Nephron progenitor cell (in vitro differentiated cells): ENCODE results near the gene PLD1.

Experiments
- DNase-seq: peaks from one replicate; pipeline ENCODE4 v3.0.0; 2021
- H3K27ac Mint-ChIP-seq: 2 replicates; pipeline ENCODE4 v1.8.0; 2021; ENCODE audit warnings: mild to moderate bottlenecking, moderate library complexity, mixed read lengths
- H3K27me3 Mint-ChIP-seq: 2 replicates; pipeline ENCODE4 v1.8.0; 2021; ENCODE audit warnings: mild to moderate bottlenecking, low read depth, mixed read lengths; ENCODE audit not compliant: poor library complexity
- H3K36me3 Mint-ChIP-seq: 2 replicates; pipeline ENCODE4 v1.8.0; 2021; ENCODE audit warnings: low read depth, mixed read lengths
- H3K4me1 Mint-ChIP-seq: 2 replicates; pipeline ENCODE4 v1.8.0; 2021; ENCODE audit warnings: mixed read lengths
- H3K4me3 Mint-ChIP-seq: 2 replicates; pipeline ENCODE4 v1.8.0; 2021; ENCODE audit warnings: mild to moderate bottlenecking, moderate library complexity, mixed read lengths
- H3K9me3 Mint-ChIP-seq: 2 replicates; pipeline ENCODE4 v1.8.0; 2021; ENCODE audit warnings: mild to moderate bottlenecking, moderate library complexity, mixed read lengths
- TF ChIP-seq, protein P1 (sequence below): fragments of 200-600 bp; sonication (generic); IDR thresholded peaks from 2 replicates; pipeline ENCODE4 v1.5.0; 2021; ENCODE audit warnings: antibody characterized with exemption

PLD1 gene

DNA sequence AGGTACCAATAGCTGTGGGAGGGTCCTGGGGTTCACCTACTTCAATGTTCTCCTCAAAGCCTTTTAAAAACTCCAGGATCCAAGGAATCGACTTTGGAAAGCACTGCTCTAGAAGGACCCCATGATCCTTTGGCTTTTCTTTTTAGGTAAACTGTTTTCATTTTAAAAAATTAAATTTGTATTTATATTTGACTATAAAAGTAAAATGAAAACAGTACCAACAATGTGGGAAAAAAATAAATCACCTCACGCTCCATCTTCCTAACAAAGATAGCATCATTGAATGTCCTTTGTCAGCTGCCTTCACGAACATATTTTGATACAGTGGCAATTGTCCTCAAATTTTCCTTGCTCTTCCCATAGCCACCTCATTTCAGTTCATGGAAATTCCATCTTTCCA is 127.5 kb downstream of the PLD1 start:
- no peak overlapping the region for H3K27ac Mint-ChIP-seq
- H3K27me3 Mint-ChIP-seq = peaks cover 7% of the 10 kb centered on the region
- no peaks in the 10 kb centered on the region for H3K9me3 Mint-ChIP-seq
- H3K4me1 Mint-ChIP-seq = peaks cover 16% of the 10 kb centered on the region
- no peaks in the 10 kb centered on the region for H3K36me3 Mint-ChIP-seq
- TF ChIP-seq, protein P1, sequence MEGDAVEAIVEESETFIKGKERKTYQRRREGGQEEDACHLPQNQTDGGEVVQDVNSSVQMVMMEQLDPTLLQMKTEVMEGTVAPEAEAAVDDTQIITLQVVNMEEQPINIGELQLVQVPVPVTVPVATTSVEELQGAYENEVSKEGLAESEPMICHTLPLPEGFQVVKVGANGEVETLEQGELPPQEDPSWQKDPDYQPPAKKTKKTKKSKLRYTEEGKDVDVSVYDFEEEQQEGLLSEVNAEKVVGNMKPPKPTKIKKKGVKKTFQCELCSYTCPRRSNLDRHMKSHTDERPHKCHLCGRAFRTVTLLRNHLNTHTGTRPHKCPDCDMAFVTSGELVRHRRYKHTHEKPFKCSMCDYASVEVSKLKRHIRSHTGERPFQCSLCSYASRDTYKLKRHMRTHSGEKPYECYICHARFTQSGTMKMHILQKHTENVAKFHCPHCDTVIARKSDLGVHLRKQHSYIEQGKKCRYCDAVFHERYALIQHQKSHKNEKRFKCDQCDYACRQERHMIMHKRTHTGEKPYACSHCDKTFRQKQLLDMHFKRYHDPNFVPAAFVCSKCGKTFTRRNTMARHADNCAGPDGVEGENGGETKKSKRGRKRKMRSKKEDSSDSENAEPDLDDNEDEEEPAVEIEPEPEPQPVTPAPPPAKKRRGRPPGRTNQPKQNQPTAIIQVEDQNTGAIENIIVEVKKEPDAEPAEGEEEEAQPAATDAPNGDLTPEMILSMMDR = no peak
- no peak for DNase-seq
- H3K4me3 Mint-ChIP-seq = no peak overlapping the region

DNA sequence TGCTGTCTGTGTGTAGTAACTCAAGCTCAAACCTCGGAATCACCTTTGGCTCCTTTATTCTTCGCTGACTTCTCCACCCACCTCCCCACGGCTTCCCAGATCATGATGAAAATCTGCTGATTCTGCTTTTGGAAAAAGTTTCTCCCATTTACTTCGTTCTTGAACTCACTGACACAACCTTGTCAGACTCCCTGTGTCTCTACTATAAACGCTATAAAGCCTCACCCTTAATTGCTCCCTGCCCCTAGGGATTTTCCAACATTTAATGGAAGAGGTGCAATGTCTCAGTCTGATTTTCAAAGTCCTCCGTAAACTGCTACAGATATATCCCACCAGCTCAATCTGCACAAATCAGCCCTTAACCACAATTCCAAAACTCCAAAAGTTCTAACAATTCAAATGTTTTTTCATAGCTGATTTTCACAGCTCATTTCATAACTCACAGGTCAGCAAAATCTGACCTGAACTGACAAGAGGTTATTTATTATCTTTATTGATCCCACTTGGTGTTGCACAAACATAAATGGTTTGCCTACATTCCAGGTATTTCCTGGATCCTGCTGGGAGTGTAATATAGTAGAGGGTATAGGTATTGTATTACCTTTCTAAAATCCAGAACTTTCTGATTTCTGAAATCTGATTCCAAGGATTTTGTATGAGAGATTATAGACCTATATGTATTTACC is 129.4 kb downstream of the PLD1 start:
- Mint-ChIP-seq H3K4me3 (no peak overlapping the region), H3K4me1 (peaks cover 21% of the 10 kb centered on the region), H3K27me3 (peaks cover 3% of the 10 kb centered on the region), H3K9me3 (no peaks in the 10 kb centered on the region), H3K36me3 (no peaks in the 10 kb centered on the region), H3K27ac (no peak overlapping the region)
- DNase-seq = no peak
- TF ChIP-seq, protein P1 = no peak

DNA sequence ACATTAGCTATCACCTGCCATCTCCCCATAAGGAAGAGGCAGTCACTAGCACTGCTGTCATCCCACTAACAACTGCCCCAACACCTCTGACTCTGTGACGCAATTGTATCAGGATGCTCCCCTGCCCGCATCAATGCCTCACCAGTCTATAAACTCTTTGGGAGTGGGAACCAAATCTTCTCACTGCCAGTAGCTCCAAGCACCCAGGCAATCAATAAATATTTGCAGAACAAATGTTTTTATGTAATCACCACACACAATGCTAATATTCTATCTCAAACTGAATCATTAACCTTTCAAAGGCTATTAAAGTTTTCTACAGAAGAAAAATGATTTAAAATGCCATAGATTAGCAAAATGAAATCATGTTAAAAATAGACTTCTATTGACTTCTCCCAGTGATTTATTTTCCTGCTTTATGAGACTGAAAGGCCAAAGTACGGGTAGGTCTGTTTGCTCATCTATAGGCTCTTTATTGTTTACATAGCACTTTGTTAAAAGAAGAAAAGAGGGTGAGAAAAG is 131.3 kb downstream of the PLD1 start:
- Mint-ChIP-seq H3K27me3 (peaks cover 3% of the 10 kb centered on the region), H3K4me1 (peaks cover 21% of the 10 kb centered on the region), H3K27ac (no peak overlapping the region), H3K9me3 (no peaks in the 10 kb centered on the region), H3K36me3 (no peaks in the 10 kb centered on the region), H3K4me3 (no peak overlapping the region)
- DNase-seq = no peak
- TF ChIP-seq, protein P1 = no peak

DNA sequence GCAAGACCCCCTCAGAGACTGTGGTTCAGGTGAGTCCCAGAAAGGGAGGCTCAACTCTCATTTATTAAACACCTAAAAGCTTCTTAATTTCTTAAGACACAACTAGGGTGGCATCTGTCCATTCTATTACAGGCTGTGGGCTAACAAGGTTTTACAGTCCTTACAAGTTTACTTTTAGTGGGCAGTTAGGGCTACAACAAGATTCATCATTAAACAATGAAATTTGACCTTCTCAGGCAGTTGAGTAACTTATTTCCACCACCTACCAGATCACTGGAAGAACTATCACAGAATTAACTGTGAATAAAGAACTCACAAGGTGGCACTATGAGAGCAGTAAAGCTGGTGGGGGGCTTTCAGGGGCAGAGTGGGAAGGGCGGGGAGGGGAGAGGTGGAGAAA is 132.6 kb downstream of the PLD1 start:
- no peaks in the 10 kb centered on the region for H3K9me3 Mint-ChIP-seq
- H3K27me3 Mint-ChIP-seq = no peaks in the 10 kb centered on the region
- H3K4me1 Mint-ChIP-seq = peaks cover 21% of the 10 kb centered on the region
- H3K27ac Mint-ChIP-seq = no peak overlapping the region
- no peak for DNase-seq
- H3K36me3 Mint-ChIP-seq = no peaks in the 10 kb centered on the region
- TF ChIP-seq, protein P1 = no peak
- H3K4me3 Mint-ChIP-seq = no peak overlapping the region

DNA sequence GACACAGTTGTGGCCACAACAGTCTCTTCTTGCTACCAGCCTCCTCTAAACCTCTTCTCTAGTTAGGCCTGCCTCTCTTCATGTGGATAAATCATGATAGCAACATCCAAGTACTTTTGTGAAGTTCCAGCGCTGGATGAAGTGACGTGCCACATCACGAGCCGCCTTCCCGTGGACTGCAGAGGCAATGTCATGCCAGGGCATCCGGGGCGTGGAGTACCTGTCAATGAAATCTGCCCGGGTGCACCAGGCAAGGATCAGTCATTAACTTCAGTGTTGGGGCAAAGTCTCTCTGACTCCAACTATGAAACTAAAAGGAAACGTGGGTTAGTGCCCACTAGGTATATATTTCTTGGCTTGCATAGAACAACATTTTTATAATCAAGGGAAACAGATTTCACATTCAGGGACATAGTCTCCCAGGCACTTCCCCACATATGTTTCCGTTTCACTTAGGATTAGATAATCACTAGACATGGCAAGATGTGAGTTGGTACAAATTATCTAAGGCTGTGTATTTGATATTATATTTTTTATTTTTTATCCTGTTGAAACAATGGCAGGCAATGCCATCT is 133.6 kb downstream of the PLD1 start:
- DNase-seq = no peak
- H3K4me3 Mint-ChIP-seq = no peak overlapping the region
- no peaks in the 10 kb centered on the region for H3K9me3 Mint-ChIP-seq
- no peaks in the 10 kb centered on the region for H3K27me3 Mint-ChIP-seq
- H3K27ac Mint-ChIP-seq = no peak overlapping the region
- H3K36me3 Mint-ChIP-seq = no peaks in the 10 kb centered on the region
- H3K4me1 Mint-ChIP-seq = peaks cover 21% of the 10 kb centered on the region
- TF ChIP-seq, protein P1 = no peak

DNA sequence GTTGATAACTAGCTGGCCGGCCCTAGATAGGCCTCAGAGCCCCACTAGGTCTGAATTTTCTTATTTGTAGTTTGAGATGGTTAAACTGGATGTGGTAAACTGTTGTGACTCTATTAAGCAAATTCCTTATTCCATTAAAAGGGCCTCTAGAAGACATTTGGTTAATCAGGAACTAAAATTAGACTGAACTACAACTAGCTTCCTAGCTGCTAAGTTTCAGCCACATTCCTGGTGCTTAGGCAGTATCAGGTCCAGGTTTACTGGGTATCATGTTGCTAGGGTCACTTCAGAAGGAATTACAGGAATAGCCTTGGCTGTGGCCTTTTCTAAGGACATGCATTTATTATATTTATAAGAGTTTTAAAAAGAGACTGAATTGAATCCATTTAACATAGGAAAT is 136.3 kb downstream of the PLD1 start:
- Mint-ChIP-seq H3K27me3 (no peaks in the 10 kb centered on the region), H3K4me1 (peaks cover 12% of the 10 kb centered on the region), H3K9me3 (no peaks in the 10 kb centered on the region), H3K4me3 (no peak overlapping the region), H3K36me3 (no peaks in the 10 kb centered on the region), H3K27ac (no peak overlapping the region)
- DNase-seq = no peak
- TF ChIP-seq, protein P1 = no peak
